ENCODE data around the gene BDKRB1.

- no peak for TF ChIP-seq CTCF (IDR thresholded peaks at IDR 0.05)
- no peak for TF ChIP-seq POLR2A (IDR thresholded peaks at IDR 0.05)
Measured at GRCh38 chr14:96215452-96216244, 40.4 kb upstream of the BDKRB1 start.

All from lower leg skin (tissue), 3 donors.